DOHH2 (cell line): Measurements from ENCODE around the gene USP46.

Source experiments
- H3F3A ChIP-seq: fragments of 200-600 bp; sonication (generic), shearing (Covaris generic); 2 replicates; pipeline ENCODE4 v1.6.0; 2016; ENCODE audit warnings: antibody characterized with exemption, mild to moderate bottlenecking; ENCODE audit not compliant: control insufficient read depth, insufficient read depth
- H3K27ac ChIP-seq: fragments of 200-600 bp; sonication (generic); 2 replicates; pipeline ENCODE4 v1.5.1; 2014; ENCODE audit warnings: low read depth, mild to moderate bottlenecking, low read length, moderate library complexity
- H3K27me3 ChIP-seq: fragments of 200-600 bp; sonication (generic); 2 replicates; pipeline ENCODE4 v1.6.1; 2014; ENCODE audit warnings: mild to moderate bottlenecking, low read length, mixed read lengths; ENCODE audit not compliant: control insufficient read depth
- H3K36me3 ChIP-seq: fragments of 200-600 bp; sonication (generic); 2 replicates; pipeline ENCODE4 v1.6.1; 2014; ENCODE audit warnings: mild to moderate bottlenecking, low read length, moderate library complexity, mixed read lengths; ENCODE audit not compliant: control insufficient read depth
- H3K4me1 ChIP-seq: fragments of 200-600 bp; sonication (generic); 2 replicates; pipeline ENCODE4 v1.6.1; 2014; ENCODE audit warnings: mild to moderate bottlenecking, low read length, mixed read lengths; ENCODE audit not compliant: control insufficient read depth
- H3K4me2 ChIP-seq: fragments of 200-600 bp; sonication (generic); 2 replicates; pipeline ENCODE4 v1.6.0; 2014; ENCODE audit warnings: mild to moderate bottlenecking, low read length, moderate library complexity
- H3K4me3 ChIP-seq: fragments of 200-600 bp; sonication (generic); 2 replicates; pipeline ENCODE4 v1.5.1; 2014; ENCODE audit warnings: mild to moderate bottlenecking, low read length, mixed read lengths
- H3K79me2 ChIP-seq: fragments of 200-600 bp; sonication (generic); 2 replicates; pipeline ENCODE4 v1.6.1; 2014; ENCODE audit warnings: mild to moderate bottlenecking, low read length, mixed read lengths; ENCODE audit not compliant: control insufficient read depth
- H3K9me2 ChIP-seq: fragments of 200-600 bp; sonication (generic); replicated peaks from 2 replicates; pipeline ENCODE4 v1.6.1; 2014; ENCODE audit warnings: mild to moderate bottlenecking, low read length, mixed read lengths; ENCODE audit not compliant: control insufficient read depth
- H3K9me3 ChIP-seq: fragments of 200-600 bp; sonication (generic); 2 replicates; pipeline ENCODE4 v1.6.1; 2014; ENCODE audit warnings: antibody characterized with exemption, low read length, mixed read lengths; ENCODE audit not compliant: control insufficient read depth, insufficient read depth
- H4K20me1 ChIP-seq: fragments of 200-600 bp; sonication (generic); 2 replicates; pipeline ENCODE4 v1.6.0; 2014; ENCODE audit warnings: low read depth, mild to moderate bottlenecking, antibody characterized with exemption, low read length, moderate library complexity; ENCODE audit not compliant: control insufficient read depth, insufficient read depth
- CTCF ChIP-seq: fragments of 200-600 bp; sonication (generic); IDR thresholded peaks from one replicate; pipeline ENCODE4 v1.5.1; 2014; ENCODE audit warnings: antibody characterized with exemption, mild to moderate bottlenecking, low read depth, low read length; ENCODE audit not compliant: poor library complexity, severe bottlenecking
- EZH2phosphoT487 ChIP-seq: fragments of 200-600 bp; sonication (generic); IDR thresholded peaks from 2 replicates; pipeline ENCODE4 v1.6.1; 2017; ENCODE audit warnings: borderline replicate concordance, mild to moderate bottlenecking, antibody characterized with exemption, low read length, moderate library complexity, mixed read lengths

USP46 gene

DNA sequence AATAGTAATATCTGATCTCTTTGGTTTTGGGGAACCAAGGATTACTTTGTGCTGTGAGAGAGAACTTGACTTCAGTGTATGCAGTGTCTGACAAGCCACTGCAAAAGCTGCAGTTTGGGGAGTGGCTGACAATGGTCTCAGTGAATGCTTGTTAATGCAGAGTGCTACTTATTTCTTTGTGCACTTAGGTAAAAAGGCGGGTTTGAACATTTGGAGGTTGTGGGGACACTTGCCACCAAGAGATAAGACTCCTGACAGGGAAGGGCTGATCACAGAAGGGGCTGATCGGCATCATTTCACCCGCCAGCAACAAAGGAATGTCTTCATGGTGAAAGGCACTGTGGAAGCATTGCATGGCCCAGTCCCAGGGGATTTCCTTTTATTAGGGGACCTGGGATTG is 28.6 kb upstream of the USP46 start:
- H3K4me3 ChIP-seq, result no peak overlapping the region
- no peaks in the 10 kb centered on the region for H3F3A ChIP-seq
- H3K27ac ChIP-seq, result no peak overlapping the region
- no peaks in the 10 kb centered on the region for H3K79me2 ChIP-seq
- no peaks in the 10 kb centered on the region for H3K4me1 ChIP-seq
- H3K36me3 ChIP-seq, result no peaks in the 10 kb centered on the region
- no peaks in the 10 kb centered on the region for H3K27me3 ChIP-seq
- no peaks in the 10 kb centered on the region; the same call in 1 of the 2 replicates for H3K9me3 ChIP-seq
- TF ChIP-seq CTCF (no peak), EZH2phosphoT487 (no peak)
- no peaks in the 10 kb centered on the region for H3K9me2 ChIP-seq
- H3K4me2 ChIP-seq, result no peak overlapping the region
- no peaks in the 10 kb centered on the region for H4K20me1 ChIP-seq

DNA sequence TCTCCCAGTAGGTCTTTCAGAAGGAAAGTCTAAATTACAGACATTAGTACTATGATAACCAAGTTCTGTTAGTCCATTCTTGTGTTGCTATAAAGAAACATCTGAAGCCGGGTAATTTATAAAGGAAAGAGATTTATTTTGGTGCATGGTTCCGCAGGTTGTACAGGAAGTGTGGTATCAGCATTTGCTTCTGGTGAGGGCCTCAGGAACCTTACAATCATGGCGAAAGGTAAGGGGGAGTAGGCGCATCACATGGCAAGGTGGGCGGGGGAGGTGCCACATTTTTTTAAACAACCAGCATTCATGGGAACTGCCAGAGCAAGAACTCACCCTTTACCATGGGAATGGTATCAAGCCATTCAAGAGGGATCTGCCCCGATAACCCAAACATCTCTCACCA is 26.2 kb upstream of the USP46 start:
- Histone ChIP-seq H3K27ac (no peak overlapping the region), H3K4me2 (no peak overlapping the region), H3K9me3 (no peaks in the 10 kb centered on the region), H3K79me2 (no peaks in the 10 kb centered on the region), H3K36me3 (no peaks in the 10 kb centered on the region), H3K9me2 (no peaks in the 10 kb centered on the region), H3K4me1 (no peaks in the 10 kb centered on the region), H4K20me1 (no peaks in the 10 kb centered on the region), H3K27me3 (no peaks in the 10 kb centered on the region), H3K4me3 (no peak overlapping the region), H3F3A (no peaks in the 10 kb centered on the region)
- TF ChIP-seq CTCF, result no peak
- TF ChIP-seq EZH2phosphoT487, result no peak

DNA sequence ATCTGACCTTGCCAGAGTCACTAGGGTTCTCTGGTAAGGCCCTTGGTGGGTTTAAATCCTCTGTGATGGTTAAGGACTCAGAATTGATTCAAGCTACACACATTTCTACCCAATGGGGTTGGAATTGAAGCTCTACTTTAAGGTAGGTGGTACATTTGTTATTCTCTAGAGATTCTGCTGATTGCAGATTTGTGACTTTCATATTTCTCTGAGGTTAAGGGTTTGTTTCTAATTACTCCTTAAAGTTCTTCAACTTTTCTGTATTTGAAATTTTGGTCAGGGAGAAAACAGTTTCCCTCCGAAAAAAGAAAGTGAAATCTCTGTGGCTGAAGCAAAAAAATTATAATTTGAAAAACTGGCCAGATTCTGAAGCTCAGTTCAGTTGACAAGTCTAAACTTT is 25.8 kb upstream of the USP46 start:
- H3K9me3 ChIP-seq, result no peaks in the 10 kb centered on the region
- no peaks in the 10 kb centered on the region for H3K27me3 ChIP-seq
- no peak overlapping the region for H3K4me3 ChIP-seq
- no peaks in the 10 kb centered on the region for H3K36me3 ChIP-seq
- H3K4me2 ChIP-seq, result no peak overlapping the region
- H3K27ac ChIP-seq, result no peak overlapping the region
- H3K79me2 ChIP-seq, result no peaks in the 10 kb centered on the region
- no peaks in the 10 kb centered on the region for H3F3A ChIP-seq
- no peaks in the 10 kb centered on the region for H4K20me1 ChIP-seq
- no peak for TF ChIP-seq EZH2phosphoT487
- TF ChIP-seq CTCF, result no peak
- no peaks in the 10 kb centered on the region for H3K4me1 ChIP-seq
- no peaks in the 10 kb centered on the region for H3K9me2 ChIP-seq

DNA sequence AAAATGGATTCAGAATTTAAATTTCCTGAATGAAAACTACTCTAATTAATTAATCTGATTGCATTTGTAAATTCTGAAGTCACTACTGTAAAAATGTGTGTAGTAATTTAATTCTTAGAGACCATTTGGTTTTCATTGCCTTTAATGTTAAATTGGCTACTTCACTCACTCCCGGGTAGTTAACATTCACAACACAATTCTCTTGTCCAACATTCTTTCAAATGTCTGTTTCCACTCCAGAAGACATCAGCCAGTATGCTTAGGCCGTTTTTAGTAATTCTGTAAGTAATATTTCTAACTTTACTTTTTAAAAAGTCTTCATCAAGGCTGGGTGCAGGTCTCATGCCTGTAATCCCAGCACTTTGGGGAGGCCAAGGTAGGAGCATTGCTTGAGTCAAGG is 21.3 kb upstream of the USP46 start:
- Histone ChIP-seq H3K36me3 (no peaks in the 10 kb centered on the region), H3K9me3 (no peaks in the 10 kb centered on the region), H3K4me3 (no peak overlapping the region), H3K4me2 (no peak overlapping the region), H3K27me3 (no peaks in the 10 kb centered on the region), H3K9me2 (no peaks in the 10 kb centered on the region), H3K79me2 (no peaks in the 10 kb centered on the region), H3K27ac (no peak overlapping the region), H3K4me1 (no peaks in the 10 kb centered on the region), H3F3A (no peaks in the 10 kb centered on the region), H4K20me1 (no peaks in the 10 kb centered on the region)
- TF ChIP-seq CTCF, result no peak
- TF ChIP-seq EZH2phosphoT487, result no peak
